ENCODE measurements around the gene EYA2.
"Not testable (repeated sequence)": the region's sequence is repeated elsewhere in the genome, so short reads cannot be mapped to it uniquely, and the experiment has no call there.

Gene EYA2

GRCh38 chr20:46894971-46895905 lies 595 bp downstream of the EYA2 start:
- no peak for DNase-seq (ENCODE audit: low read depth)

- DNase-seq (ENCODE audit: low read depth) = no peak
Observed at GRCh38 chr20:46895906-46896242, 1.2 kb downstream of the EYA2 start.

GRCh38 chr20:46897328-46897880 lies 2.8 kb downstream of the EYA2 start:
- no peak for DNase-seq (ENCODE audit: low read depth)

- DNase-seq (ENCODE audit: low read depth) = no peak
Observed at GRCh38 chr20:46898423-46898822, 3.8 kb downstream of the EYA2 start.

- no peak for DNase-seq (ENCODE audit: low read depth)
Observed at GRCh38 chr20:46899621-46900020, 5.0 kb downstream of the EYA2 start.

GRCh38 chr20:46900086-46900485 lies 5.4 kb downstream of the EYA2 start:
- no peak for DNase-seq (ENCODE audit: low read depth)

GRCh38 chr20:46900826-46901225 lies 6.2 kb downstream of the EYA2 start:
- DNase-seq (ENCODE audit: low read depth) = no peak

- DNase-seq (ENCODE audit: low read depth) = no peak
Observed at GRCh38 chr20:46901638-46902037, 7.0 kb downstream of the EYA2 start.

- DNase-seq (ENCODE audit: low read depth) = no peak
Observed at GRCh38 chr20:46903256-46903655, 8.6 kb downstream of the EYA2 start.

- DNase-seq (ENCODE audit: low read depth) = no peak
Observed at GRCh38 chr20:46903937-46904336, 9.3 kb downstream of the EYA2 start.

GRCh38 chr20:46905364-46906125 lies 10.9 kb downstream of the EYA2 start:
- DNase-seq (ENCODE audit: low read depth) = peak; percentile 46

GRCh38 chr20:46913329-46914044 lies 18.8 kb downstream of the EYA2 start:
- no peak for DNase-seq (ENCODE audit: low read depth)

GRCh38 chr20:46914789-46915379 lies 20.2 kb downstream of the EYA2 start:
- peak; percentile 68 for DNase-seq (ENCODE audit: low read depth)

GRCh38 chr20:46915575-46916257 lies 21.1 kb downstream of the EYA2 start:
- no peak for DNase-seq (ENCODE audit: low read depth)

GRCh38 chr20:46916258-46916603 lies 21.6 kb downstream of the EYA2 start:
- DNase-seq (ENCODE audit: low read depth) = no peak

- no peak for DNase-seq (ENCODE audit: low read depth)
Observed at GRCh38 chr20:46917155-46917554, 22.5 kb downstream of the EYA2 start.

GRCh38 chr20:46920114-46920513 lies 25.5 kb downstream of the EYA2 start:
- no peak for DNase-seq (ENCODE audit: low read depth)

GRCh38 chr20:46922841-46923240 lies 28.2 kb downstream of the EYA2 start:
- not testable (repeated sequence) for DNase-seq (ENCODE audit: low read depth)

- no peak for DNase-seq (ENCODE audit: low read depth)
Observed at GRCh38 chr20:46923550-46923949, 28.9 kb downstream of the EYA2 start.

GRCh38 chr20:46928580-46929132 lies 34.0 kb downstream of the EYA2 start:
- peak; percentile 64 for DNase-seq (ENCODE audit: low read depth)

GRCh38 chr20:46929902-46930301 lies 35.3 kb downstream of the EYA2 start:
- no peak for DNase-seq (ENCODE audit: low read depth)

Measured in fibroblast of the conjunctiva (primary cell).